OCI-LY7 (cell line): ENCODE results near the gene OSBPL3.

Experiments
- EZH2phosphoT487 ChIP-seq: fragments of 200-600 bp; sonication (generic); IDR thresholded peaks from 2 replicates; pipeline ENCODE4 v1.6.1; 2018; ENCODE audit warnings: low read depth, borderline replicate concordance, mild to moderate bottlenecking, mixed run types, antibody characterized with exemption, low read length, moderate library complexity, mixed read lengths
- TF ChIP-seq, protein P1 (sequence below): fragments of 200-600 bp; sonication (generic); conservative IDR thresholded peaks from 2 replicates; pipeline ENCODE4 v1.5.1; 2014; ENCODE audit warnings: mild to moderate bottlenecking, antibody characterized with exemption, low read length, moderate library complexity, mixed read lengths

DNA sequence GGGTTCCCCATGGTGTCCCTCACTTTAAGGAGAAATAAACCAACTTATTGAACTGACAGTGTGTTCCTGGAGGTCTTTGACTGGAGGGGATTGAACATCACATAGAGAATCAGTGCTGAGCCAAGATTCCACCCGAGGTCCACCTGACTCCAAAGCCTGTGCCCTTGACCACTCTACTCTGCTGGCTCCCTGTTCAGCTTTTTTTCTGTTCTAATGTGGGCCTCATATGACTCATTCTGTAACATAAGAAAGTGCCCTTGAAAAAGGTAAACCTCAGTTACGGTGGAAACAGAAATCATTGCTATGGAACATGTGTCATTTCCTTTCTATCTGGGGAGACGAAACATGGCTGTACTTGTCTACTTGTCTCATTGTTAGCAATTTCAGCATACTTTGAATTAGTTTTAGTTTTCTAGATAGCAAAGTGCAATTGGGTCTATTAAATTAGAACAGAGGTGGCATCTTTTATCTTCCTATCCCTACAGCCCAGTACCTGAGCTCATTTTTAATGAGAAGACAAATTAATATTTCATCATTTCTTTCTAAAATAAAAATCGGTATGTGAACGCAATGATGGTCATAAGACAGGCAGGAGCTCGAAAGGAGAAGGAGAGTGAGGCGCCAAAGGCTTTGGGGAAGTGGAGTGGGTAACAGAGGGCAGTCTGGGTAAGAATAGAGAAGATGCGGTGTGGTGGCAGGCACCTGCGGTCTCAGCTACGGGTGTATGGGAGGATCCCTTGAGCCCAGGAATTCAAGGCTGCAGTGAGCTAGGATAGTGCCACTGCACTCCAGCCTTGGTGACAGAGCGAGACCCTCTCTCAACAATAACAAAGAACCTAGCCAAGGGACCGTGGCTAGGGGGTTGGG lies 224.2 kb downstream of the OSBPL3 start:
- TF ChIP-seq, protein P1, sequence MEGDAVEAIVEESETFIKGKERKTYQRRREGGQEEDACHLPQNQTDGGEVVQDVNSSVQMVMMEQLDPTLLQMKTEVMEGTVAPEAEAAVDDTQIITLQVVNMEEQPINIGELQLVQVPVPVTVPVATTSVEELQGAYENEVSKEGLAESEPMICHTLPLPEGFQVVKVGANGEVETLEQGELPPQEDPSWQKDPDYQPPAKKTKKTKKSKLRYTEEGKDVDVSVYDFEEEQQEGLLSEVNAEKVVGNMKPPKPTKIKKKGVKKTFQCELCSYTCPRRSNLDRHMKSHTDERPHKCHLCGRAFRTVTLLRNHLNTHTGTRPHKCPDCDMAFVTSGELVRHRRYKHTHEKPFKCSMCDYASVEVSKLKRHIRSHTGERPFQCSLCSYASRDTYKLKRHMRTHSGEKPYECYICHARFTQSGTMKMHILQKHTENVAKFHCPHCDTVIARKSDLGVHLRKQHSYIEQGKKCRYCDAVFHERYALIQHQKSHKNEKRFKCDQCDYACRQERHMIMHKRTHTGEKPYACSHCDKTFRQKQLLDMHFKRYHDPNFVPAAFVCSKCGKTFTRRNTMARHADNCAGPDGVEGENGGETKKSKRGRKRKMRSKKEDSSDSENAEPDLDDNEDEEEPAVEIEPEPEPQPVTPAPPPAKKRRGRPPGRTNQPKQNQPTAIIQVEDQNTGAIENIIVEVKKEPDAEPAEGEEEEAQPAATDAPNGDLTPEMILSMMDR = no peak
- TF ChIP-seq EZH2phosphoT487 = no peak
